Stimulated activated CD4-positive, alpha-beta T cell treated with anti-CD3 and anti-CD28 coated beads, Interleukin-2, amount 100 ng/mL, for 24 hours (primary cell): ENCODE data around the gene FAM89B.

Source experiments
- DNase-seq, 2 donors: peaks; one replicate each; pipeline ENCODE4 v3.0.0-alpha.2; 2020

Gene FAM89B

GRCh38 chr11:65591939-65592857, 19.9 kb downstream of the FAM89B start:
- no peak for DNase-seq

GRCh38 chr11:65592858-65593517, 20.6 kb downstream of the FAM89B start:
- no peak for DNase-seq

GRCh38 chr11:65593518-65594414, 21.4 kb downstream of the FAM89B start:
- DNase-seq: peak; percentile 51 to 58

GRCh38 chr11:65595131-65595530, 22.8 kb downstream of the FAM89B start:
- no peak for DNase-seq

DNA sequence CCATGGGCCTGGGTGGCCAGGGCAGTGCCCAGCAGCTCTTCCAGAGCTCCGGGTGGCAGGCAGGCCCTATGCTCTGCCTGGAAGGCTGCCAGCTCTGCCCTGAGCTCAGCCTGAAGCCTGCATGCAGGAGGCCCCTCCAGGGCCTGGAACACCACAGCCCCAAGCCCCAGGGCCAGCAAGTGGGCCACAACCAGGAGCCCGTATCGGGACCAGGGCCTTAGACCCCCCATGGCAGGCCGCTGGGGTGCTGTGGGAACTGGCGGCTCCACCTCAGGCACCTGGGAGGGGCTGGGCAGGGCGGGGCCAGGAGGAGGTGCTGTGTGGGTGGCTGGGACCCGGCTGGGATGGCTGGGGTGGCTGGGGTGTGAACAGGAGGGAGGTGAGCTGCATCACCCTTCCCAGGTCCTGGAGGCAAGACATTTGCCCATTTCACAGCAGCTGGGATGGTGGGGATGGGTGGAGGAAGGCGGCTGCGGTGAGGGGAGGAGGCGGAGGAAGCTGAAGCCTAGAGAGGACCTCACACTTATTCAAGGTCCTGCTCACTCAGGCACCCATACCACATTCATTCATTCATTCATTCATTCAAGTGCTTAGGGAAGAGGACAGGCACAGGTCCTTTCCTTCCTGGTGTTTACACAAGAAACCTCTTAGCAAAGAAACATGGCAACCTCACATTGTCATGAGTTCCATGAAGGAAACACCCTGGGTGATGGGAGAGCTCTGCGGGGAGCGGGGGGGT, 23.4 kb downstream of the FAM89B start, which contains the start of gene KCNK7:
KCNK7 (minus strand) TSS at position 258 of the 739 bp plus-strand sequence; CDS start at position 230, 28 bp downstream.
- DNase-seq: no peak

GRCh38 chr11:65596520-65596919, 24.2 kb downstream of the FAM89B start:
- DNase-seq: no peak

DNA sequence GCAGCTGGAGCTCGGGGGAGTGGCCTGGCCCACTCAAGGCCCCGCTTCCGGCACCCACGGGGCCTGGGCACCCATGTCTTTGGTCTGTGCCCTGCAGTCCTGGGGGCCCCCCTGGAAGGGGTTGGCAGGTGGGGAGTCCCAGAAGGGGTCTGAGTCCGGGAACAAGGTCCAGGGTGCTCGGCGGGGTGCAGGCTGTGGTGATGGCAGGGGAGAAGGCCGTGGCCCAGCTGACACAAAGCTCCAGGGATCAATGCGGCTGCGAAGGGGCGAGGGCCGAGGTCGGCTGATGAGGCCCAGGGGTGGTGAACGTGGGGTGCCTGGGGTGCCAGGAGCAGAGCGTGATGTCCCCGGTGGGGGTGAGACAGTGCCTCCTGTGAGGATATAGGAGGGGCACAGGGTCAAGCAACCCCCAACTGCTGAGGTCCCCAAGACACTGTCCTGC, 25.9 kb downstream of the FAM89B start:
- no peak for DNase-seq

DNA sequence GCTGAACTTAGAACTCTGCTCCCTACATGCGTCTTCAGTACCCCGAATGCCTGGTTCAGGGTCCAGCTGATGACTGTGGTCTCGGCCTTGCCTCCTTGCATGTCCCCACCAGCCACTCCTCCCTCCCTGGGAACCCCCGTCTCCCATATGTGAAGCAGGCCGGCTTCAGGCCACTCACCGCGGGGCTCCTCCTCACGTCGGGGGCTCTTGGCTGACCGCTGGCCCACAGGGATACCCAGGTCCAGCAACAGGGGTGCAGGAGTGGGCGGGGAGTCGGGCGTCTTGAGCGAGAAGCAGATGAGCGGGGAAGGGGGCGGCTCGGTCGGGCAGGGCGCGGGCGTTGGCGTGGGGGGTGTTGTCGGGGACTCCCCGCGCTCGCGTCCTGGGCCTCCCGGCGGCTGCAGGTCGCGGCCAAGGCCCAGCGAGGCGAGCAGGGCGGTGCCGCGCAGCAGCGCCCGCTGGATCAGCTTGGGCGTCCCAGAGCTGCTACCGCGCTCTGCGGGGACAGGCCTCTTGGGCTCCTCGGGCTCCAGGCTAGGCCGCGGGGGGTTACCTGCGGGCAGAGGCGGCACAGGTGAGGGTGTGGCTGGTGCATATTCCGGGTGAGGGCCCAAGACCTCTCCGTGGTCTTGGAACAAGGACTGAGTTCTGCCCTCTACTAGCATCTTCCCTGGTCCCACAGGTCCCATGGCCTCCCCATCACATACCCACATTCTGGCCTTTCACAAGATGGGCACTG, 27.0 kb downstream of the FAM89B start:
- no peak for DNase-seq

DNA sequence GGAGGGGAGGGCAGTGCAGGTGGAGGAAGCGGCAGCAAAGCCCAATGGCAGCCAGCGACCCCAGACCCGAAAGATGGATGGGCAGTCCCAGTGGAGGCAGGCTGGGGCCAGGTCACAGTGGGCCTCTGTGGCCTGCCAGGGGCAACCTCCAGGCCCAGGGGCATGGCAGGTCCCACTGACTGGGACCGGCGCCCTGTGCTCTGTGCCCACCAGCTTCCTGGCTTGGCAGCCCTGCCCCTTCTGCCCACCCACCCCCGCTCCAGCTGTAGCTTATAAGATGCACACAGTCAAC, 27.6 kb downstream of the FAM89B start:
- no peak for DNase-seq

DNA sequence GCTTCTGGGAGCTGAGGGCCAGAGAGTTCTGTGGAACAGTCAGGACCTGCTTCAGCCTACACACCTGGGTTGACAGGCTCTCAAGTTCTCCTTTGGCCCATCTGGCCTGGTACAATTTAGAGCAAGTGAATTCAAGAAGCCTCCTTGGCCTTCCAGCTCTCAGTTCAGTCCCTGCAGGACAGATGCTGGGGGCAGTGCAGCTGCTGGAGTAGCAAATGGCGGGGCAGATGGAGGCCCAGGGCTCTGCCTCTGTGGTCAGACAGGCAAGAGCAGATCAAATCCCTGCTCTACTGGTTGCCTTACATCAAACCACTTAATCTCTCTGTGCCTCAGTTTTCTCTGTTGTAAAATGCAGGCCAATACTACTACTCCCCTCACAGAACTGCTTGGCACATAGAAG, 31.9 kb downstream of the FAM89B start:
- no peak for DNase-seq

GRCh38 chr11:65606876-65607613, 34.7 kb downstream of the FAM89B start:
- DNase-seq: no peak

DNA sequence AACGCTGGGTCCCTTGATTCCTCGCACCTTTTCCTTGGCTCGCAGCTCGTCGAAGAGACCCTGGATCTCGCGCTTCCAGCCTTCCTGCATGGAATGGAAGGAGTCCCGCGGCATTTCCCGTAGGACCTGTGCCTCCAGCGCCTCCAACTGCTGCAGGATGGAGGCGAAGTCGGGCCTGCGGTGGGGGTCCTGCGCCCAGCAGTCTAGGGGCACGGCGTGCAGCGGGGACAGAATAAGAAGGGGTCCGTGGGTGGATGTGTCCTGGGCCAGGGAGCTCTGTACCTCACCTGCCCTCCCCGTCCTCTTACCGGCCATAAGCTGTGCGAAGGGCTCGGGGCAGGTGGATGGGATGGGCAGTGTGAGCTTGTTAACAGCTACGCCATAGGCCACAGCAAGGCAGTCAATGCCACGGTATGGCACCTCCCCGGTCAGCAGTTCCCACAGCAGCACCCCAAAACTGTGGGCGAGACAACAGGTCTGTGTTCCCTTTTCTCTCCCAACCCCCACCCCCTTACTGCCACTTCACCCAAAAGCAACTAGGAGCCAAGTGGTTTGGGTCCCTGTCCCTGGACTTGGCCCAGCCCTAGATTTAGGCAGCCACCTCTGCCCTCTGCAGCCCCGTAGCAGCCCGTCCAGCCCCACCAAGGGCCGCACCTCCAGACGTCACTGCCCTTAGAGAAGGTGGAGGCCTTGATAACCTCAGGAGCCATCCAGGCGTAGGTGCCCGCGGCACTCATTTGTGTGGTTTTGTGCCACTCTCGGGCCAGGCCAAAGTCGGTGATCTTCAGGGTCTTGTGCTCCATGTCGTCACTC, 35.5 kb downstream of the FAM89B start:
- no peak for DNase-seq

- no peak for DNase-seq
These were observed 36.9 kb downstream of the FAM89B start for GRCh38 chr11:65609229-65609628.

GRCh38 chr11:65609665-65610064, 37.3 kb downstream of the FAM89B start:
- DNase-seq: no peak

- no peak for DNase-seq
These were observed 38.1 kb downstream of the FAM89B start for GRCh38 chr11:65610404-65610803.

DNA sequence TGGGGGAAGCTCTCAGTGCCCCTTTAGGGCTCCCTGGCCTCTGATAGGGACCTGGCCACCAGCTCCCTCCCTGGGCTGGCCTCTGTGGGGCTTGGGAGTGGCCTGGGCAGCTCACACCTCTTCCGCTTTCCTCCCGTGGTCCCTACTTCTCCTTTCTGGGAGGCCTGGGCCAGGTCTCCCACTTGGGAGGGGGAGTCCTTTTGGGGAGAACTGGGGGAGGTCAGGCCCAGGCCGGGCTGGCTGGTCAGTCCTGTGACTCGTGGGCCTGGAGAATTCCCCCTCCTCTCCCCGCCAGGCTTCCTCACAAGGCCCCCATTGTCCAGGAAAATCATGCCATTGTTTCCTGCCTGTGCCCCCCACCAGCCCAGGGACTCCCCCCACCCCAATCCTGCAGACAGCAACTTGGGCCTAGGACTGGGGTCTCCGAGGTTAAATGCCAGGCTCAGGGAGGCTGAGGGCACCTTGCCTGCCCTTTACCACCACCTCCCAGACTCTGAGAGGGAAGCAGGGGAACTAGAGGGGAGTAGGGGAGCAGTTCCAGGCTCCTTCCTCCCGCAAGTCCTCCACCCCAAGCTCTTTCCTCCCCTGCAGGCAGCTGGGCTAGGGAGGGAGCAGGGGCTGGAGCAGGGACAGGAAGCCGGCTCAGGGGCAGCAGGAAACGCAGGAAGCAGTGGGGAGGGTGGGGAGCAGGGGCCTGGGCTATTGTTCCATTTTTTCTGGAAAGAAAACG, 38.9 kb downstream of the FAM89B start:
- DNase-seq: no peak

DNA sequence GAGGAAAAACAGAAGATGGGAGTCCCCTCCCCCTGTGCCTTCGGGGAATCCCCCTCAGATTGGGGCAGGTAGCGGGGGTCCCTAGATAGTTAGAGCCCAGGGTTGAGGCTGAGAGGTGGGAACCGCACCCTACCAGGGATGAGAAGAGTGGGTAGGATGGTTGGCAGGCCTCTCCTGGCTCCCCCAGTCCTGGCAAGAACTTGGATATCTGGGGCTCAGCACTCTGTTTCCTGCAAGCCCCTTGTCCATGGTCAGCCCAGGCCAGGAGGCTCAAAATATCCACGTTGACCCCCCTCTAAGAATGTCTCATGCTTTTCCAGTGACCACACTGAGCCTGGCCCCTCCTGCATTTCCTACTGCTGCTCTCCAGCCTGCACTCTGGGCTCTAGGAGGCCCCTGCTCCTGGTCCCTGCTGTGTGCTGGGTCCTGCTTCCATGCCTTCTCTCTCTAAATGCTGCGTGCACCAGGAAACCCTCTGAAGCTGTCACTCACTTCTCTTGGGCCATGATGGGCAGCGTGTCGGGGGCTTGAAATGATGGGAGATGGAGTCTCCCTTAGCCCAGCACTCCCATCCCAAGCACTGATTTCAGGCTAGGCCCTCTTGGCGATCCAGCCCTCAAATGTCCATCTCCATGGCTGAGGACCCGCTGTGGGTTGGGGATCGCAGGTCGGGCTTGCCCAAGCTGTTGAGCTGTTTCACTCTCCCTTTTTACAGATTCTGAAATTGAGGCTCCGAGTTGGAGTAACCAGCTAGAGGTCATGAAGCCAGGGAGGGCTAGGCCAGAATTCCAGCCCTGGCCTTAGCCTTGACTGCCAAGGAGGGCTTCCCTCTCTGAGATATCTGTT, 39.6 kb downstream of the FAM89B start:
- no peak for DNase-seq

DNA sequence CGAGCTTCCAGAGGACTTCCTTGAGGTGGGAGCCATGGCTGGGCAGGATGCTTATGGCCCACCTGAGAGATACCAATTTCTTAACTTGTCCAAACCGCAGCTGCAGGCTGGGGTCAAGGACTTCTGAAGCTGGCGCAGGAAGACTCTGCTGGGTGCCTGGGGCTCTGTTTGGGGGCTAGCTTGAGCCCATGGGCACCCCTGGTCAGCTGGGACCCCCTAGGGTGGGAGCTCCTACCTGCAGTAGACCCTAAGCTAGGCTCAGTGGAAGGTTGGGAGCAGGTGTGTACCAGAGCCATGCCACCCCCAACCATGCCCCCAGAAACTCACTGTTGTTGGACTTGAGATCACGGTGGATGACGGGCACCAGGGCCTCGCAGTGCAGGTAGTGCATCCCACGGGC, 40.4 kb downstream of the FAM89B start:
- DNase-seq: no peak
